ENCODE measurements around the gene PTPDC1.

PTPDC1 gene

GRCh38 chr9:94084314-94084713 is at the start of gene PTPDC1:
Gene PTPDC1, plus strand, starts transcription at chr9:94084464. Its CDS starts 67 bp downstream, at chr9:94084531.
- DNase-seq (ENCODE audit: low read depth in 2 of 2) = no peak

GRCh38 chr9:94034511-94034910 is 49.8 kb upstream of the PTPDC1 start:
- no peak for DNase-seq (ENCODE audit: low read depth in 2 of 2)

GRCh38 chr9:94039786-94040185 is 44.5 kb upstream of the PTPDC1 start:
- DNase-seq (ENCODE audit: low read depth in 2 of 2) = no peak

DNA sequence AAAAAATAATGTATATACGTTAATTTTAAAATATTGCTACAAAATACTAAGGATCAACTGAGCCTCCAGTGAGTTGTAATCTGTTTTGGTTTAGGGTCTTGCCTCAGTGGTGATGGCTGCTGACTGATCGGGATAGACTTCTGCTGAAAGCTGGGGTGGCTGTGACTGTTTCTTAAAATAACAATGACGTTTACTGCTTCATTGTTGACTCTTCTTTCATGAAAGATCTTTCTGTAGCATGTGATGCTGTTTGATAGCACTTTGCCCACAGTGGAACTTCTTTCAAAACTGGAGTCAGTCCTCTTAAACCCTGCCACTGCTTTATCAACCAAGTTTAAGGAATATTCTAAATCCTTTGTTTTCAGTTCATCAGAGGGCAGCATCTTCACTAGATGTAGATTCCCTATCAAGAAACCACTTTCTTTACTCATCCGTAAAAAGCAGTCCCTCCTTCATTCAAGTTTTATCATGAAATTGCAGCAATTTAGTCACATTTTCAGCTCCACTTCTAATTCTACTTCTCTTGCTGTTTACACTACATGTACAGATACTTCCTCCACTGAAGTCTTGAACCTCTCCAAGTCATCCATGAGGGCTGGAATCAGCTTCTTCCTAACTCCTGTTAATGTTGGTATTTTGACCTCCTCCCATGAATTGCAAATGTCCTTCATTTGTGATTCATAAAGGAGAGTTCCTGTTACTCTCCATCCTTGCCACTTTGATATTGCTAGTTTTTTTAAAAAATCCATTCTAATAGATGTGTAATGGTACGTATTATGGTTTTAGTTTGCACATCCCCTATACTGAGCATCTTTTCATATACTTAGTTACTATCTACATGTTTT is 41.5 kb upstream of the PTPDC1 start:
- no peak for DNase-seq (ENCODE audit: low read depth in 2 of 2)

DNA sequence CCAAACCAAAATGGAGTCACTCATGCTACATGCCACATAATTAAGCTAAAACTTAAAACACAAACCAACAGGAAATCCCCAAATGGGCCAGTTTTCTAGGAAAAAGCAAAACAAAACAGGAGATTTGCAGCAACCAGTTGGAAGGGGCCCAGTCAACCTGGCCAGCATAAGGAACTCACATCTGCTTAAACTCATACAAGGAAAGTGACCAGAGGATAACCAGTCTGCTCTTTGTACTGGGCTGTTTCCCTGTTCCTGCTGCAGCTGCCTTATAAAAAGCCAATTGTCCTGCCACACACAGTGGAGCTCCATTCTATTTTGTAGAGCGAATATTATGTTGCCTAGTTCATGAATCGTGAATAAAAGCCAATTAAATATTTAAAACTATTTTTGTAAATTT is 29.5 kb upstream of the PTPDC1 start:
- no peak for DNase-seq (ENCODE audit: low read depth in 2 of 2)

DNA sequence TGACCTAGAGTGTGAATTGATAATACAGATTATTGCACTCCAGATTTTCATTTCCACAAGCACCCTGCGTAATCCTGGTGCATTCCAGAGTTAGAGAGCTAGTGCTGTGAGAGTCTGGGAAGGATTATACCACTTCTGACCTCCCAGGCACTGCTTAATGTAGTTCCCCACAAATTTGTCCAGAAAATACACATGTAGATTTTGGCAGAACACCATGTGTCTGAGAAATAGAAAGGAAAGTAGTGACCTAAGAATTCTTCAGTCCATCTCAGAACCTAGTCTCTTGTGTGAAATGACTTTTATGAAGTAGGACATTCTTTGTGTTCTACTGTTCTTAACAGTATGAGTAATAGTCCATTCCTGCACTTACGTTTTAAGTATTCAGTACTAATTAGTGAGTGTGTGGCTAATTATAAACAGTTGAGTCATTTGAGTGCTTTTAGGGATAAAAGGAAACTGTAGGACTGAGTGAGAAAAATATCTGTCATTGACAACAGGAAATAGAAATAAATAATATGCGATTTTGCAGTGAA is 27.8 kb upstream of the PTPDC1 start:
- DNase-seq (ENCODE audit: low read depth in 2 of 2) = no peak

DNA sequence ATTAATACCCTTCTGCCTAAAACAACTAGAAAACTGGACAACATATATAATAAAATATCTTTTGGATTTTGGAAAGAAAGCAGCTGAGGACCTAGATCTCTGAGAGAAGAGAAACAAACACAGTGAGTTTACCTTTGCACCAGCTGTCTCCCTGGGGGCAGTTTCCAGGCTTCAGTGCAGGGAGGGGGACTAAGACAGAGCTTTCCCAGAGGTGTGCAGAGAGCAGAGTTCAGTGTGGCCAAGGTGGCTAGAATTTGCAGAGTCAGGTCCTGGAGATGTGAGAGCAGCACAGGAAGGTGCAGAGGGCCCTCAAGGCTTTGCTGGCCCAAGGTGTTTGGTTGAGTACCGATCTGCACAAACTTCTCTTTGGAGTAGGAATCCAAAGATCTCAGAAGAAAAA is 26.3 kb upstream of the PTPDC1 start:
- no peak for DNase-seq (ENCODE audit: low read depth in 2 of 2)

DNA sequence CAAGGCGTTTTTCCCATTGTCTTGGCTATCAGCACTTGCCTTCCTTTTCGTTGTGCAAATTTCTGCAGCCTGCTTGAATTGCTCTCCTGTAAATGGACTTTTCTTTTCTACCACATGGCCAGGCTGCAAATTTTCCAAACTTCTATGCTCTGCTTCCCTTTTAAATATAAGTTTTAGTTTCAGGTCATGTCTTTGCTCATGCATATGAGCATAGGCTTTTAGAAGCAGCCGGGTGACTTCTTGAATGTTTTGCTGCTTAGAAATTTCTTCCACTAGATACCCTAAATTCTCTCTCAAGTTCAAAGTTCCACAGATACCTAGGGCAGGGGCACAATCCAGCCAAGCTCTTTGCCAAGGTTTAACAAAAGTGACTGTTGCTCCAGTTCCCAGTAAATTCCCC is 22.4 kb upstream of the PTPDC1 start:
- DNase-seq (ENCODE audit: low read depth in 2 of 2) = no peak

DNA sequence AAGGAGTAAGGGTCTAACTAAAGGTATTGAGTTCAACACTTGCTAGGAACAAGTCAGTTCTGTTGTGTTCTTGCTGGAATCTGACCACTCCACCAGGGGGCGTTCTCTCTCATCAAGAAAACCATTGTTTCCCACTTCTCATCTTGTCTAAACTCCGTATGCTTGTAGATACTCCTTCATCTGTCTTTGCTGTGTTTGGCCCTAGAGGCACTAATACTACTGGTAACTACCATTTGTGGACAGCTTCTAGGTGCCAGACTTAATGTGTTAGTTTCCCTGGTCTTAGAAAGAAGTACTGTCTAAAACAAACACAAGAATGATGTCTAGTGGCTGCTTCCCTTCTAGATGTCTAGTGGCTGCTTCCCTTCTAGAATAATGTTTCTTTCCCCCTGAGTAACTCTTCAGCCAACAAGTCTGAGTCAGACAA is 18.7 kb upstream of the PTPDC1 start:
- DNase-seq (ENCODE audit: low read depth in 2 of 2) = peak; percentile 61 to 66

DNA sequence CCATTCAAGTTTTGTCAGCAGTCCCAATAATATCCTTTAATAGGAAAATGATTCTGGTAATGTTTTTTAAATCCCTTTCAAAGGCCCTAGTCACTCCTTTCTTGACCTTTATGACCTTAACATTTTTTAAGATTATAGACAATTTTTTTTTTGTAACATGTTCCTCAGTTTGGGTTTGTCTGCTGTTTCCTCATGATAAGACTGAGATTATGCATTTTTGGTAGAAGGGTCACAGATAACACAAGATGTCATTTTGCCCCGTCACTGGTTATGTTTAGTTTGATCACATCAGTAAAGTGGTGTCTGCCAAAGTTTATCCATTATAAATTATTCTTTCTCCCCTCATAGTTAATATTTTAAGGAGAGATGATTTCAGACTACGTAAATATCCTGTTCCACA is 16.0 kb upstream of the PTPDC1 start:
- DNase-seq (ENCODE audit: low read depth in 2 of 2) = no peak

DNA sequence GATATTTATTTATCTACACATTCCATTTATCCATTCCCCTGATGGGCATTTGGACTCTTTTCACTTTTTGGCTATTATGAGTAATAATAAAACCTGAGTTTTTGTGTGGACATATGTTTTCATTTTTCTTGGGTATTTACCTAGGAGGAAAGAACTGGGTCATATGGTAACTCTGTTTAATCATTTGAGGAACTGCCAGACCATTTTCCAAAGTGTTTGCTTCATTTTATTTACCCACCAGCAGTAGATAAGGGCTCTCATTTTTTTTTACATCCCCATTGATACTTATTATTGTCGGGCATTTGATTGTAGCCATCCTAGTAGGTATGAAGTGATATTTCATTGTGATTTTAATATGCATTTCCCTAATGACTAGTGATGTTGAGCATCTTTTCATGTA is 7.7 kb upstream of the PTPDC1 start:
- no peak for DNase-seq (ENCODE audit: low read depth in 2 of 2)

- no peak for DNase-seq (ENCODE audit: low read depth in 2 of 2)
These were observed 6.2 kb upstream of the PTPDC1 start for GRCh38 chr9:94078086-94078485.

DNA sequence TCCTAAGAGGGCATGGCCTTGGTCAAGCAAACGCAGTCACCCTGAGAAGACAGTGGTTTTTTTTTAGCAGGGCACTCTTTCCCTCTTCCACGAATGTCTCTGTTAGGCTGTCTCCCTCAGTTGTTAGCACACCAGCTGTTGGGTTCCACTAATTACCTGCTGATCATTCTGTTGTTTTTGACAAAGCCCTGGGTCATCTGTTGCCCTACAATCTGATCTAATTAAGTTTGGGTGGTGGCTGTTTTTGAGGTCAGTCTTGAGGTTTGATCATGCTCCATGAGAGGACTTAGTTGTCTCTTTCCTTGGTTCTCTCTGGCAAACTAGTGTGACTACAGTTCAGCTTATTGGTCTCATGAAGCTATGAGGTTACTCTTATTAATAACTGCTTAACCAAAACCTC is 5.0 kb upstream of the PTPDC1 start:
- no peak for DNase-seq (ENCODE audit: low read depth in 2 of 2)

DNA sequence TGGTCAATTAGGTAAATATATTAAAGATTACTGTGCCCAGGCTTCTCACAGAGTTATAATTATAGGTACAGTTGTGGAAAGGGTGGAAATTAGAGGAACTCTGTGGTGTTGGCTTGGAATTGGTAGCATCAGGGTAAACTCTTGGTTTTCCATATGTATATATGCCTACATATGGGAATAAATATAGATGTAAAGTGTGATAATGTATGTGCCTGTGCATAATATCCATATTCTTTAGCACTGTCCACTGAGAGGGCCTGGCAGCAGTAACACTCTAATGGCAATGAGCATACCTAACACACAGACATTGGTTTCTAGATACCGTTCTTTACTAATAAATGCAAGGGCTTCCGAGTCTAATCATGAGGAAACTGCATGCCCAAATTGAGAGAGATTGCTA is 4.0 kb upstream of the PTPDC1 start:
- no peak for DNase-seq (ENCODE audit: low read depth in 2 of 2)

DNA sequence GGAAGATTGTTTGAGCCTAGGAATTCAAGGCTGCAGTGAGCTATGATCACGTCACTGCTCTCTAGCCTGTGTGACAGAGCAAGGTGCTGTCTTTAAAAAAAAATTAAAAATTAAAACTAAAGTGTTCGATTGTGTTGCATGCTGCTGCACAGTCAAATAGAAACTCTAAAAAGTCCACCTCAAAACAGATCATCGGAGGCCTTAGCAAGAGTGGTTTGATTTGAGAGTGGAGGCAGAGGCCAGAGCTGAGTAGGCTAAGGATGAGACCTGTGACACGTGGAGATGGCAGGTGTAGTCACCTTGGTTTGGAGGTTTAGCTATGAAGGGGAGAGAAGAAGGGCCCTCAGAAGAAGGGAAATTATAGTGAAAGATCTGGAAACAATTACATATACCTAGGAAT is 2.8 kb upstream of the PTPDC1 start:
- no peak for DNase-seq (ENCODE audit: low read depth in 2 of 2)

DNA sequence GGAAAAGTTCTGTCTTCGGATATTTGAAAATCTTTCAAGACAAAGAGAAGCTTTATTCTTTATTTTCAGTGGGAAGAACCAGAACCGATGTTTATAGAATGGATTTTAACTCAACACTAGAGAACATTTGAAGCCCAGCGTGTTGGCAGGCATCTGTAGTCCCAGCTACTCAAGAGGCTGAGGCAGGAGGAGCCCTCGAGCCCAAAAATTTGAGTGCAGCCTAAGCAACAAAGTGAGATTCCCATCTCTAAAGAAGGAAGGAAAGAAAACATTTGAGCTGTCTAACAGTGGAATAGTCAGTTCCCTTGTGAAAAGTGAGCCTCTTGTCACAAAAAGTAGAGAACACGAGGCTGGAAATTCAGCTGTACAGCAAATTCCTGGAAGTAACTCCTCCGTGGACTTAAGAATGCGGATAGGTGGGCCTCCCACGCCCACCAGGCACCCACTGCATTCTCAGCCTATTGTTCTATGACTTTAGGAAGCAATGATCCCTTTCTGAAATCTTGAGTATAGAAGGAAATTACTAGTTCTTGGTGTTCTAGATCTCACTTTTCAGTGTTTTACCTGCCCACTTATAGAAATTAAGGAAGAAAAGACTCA is 2.3 kb upstream of the PTPDC1 start:
- DNase-seq (ENCODE audit: low read depth in 2 of 2) = no peak

DNA sequence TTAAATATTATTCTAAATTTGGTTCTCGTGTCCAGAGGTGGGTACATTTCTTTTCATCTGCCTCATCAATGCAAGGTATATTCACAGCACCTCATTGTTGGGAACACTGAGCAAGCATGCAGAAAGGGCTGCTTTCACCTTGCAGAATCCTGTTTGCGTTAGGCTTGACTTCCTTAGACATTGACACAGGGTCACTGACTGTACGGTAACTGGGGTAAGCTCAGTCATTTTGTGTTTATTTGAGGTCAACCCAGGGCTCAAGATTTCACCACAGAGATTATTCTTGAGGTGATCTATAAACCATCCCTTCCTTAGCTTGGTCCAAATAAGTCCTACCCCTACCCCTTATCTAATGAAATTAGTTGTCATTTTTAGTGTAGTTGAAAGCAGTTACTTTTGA is 1.7 kb upstream of the PTPDC1 start:
- no peak for DNase-seq (ENCODE audit: low read depth in 2 of 2)

- DNase-seq (ENCODE audit: low read depth in 2 of 2) = no peak
These were observed 1.3 kb upstream of the PTPDC1 start for GRCh38 chr9:94082956-94083355.

- DNase-seq (ENCODE audit: low read depth in 2 of 2) = no peak
These were observed 880 bp upstream of the PTPDC1 start for GRCh38 chr9:94083384-94083783.

DNA sequence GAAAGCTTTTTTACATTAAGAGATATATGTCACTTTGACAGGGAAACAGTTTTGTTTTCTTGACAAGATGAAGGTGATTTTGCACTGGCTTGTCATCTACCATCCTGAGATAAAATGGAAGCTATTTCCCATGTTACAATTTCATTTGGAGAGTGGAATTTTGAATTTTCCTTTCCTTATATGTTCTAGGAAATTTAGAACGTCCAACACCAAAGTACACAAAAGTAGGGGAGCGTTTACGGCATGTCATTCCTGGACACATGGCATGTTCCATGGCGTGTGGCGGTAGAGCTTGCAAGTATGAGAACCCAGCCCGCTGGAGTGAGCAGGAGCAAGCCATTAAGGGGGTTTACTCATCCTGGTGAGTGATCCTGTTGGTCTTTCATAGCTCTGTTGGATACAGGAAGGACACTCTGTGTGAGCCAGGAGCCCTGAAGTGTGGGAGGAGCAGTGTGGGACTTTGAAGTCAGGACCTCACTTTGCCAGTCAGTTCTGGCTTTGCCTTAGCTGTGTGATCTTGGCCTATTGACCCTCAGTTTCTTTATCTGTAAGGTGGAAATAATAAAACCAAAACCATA is 887 bp downstream of the PTPDC1 start:
- DNase-seq (ENCODE audit: low read depth in 2 of 2) = no peak

DNA sequence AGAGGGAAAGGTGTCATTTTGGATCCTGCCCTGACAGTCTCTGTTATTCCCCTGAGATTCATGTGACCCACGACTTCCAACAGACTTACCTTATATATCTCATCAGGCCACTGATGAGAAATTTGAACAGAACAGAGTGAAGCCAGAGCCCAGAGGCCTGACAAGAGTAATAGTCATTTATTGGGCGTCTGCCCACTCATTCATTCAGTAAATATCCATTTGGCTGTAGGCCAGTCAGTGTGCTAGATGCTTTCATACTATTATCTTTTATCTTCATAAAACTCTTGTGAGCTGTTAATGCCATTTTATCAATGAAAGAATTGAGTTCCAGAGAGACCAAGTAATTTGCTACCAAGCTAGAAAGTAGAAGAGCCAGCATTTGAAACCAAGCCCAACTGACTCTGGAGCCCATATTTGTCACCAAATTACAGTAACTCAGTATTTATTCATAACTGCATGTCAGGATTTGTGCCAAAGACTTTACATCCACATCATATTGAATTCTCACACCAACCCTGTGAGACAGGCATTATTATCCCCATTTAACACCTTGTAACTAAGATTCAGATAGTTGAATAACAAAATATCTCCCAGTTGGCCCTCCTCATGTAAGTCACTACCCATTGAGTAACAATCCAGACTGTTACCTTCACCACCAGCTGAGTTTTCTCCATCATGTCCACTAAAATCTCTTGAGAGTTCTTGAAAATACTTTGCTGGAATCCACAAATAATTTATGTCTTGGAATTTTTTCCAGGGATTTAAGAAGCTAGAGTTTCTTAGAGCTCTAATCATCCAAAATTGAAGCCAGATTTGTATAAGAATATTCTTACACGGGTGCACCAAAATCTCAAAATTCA is 2.5 kb downstream of the PTPDC1 start:
- DNase-seq (ENCODE audit: low read depth in 2 of 2) = no peak
